Glutamatergic neuron (in vitro differentiated cells): ENCODE measurements around the gene TMED5. TPM values are rescaled to one million over a fixed set of nuclear protein-coding genes. Genes with fewer than 3 reads are reported as not detected.
"Not testable (repeated sequence)": the region's sequence is repeated elsewhere in the genome, so short reads cannot be mapped to it uniquely, and the experiment has no call there.

Experiments
- DNase-seq: peaks from one replicate; pipeline ENCODE4 v3.0.0; 2022
- H3K27ac Mint-ChIP-seq: one replicate; pipeline ENCODE4 v1.8.0; 2020; ENCODE audit warnings: mild to moderate bottlenecking, mixed read lengths, inconsistent platforms; ENCODE audit not compliant: unreplicated experiment
- H3K27me3 Mint-ChIP-seq: one replicate; pipeline ENCODE4 v1.8.0; 2020; ENCODE audit warnings: mild to moderate bottlenecking, moderate library complexity, mixed read lengths, inconsistent platforms; ENCODE audit not compliant: unreplicated experiment
- H3K36me3 Mint-ChIP-seq: one replicate; pipeline ENCODE4 v1.8.0; 2020; ENCODE audit warnings: mild to moderate bottlenecking, mixed read lengths, inconsistent platforms; ENCODE audit not compliant: unreplicated experiment
- H3K4me1 Mint-ChIP-seq: one replicate; pipeline ENCODE4 v1.8.0; 2020; ENCODE audit warnings: mild to moderate bottlenecking, low read depth, mixed read lengths, inconsistent platforms; ENCODE audit not compliant: unreplicated experiment
- H3K4me3 Mint-ChIP-seq: one replicate; pipeline ENCODE4 v1.8.0; 2020; ENCODE audit warnings: mild to moderate bottlenecking, mixed read lengths, inconsistent platforms; ENCODE audit not compliant: unreplicated experiment
- H3K9me3 Mint-ChIP-seq: one replicate; pipeline ENCODE4 v1.8.0; 2020; ENCODE audit warnings: mild to moderate bottlenecking, moderate library complexity, mixed read lengths, inconsistent platforms; ENCODE audit not compliant: unreplicated experiment
- total RNA-seq: library from RNA; stranded (reverse); fragmentation: NEBNext Ultra II Directional; extraction: Animal tissue kit (Norgen Biotek cat#: 25700); gene quantifications from one replicate; pipeline ENCODE4 v1.2.1, GENCODE V29; 2021; ENCODE audit not compliant: unreplicated experiment
- TF ChIP-seq, protein P1 (sequence below): fragments of 200-600 bp; sonication (generic); IDR thresholded peaks from one replicate; pipeline ENCODE4 v1.5.0; 2021; ENCODE audit not compliant: partially characterized antibody, unreplicated experiment

The TMED5 gene
- total RNA-seq, 1 donor from 2014 or later: 24.2 TPM

DNA sequence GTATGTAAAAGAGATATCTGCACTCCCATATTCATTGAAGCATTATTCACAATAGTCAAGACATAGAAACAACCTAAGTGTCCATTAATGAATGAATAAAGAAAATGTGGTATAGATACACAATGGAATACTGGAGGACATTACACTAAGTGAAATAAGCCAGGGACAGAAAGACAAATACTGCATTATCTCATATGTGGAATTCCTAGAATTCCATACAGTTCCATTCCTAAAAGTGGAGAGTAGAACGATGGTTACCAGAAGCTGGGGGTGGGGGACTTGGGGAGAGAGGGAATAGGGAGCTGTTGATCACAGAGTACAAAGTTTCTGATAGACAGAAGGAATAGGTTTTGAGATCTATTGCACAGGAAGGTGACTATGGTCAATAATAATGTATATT, 7.4 kb downstream of the TMED5 start:
- TF ChIP-seq, protein P1, sequence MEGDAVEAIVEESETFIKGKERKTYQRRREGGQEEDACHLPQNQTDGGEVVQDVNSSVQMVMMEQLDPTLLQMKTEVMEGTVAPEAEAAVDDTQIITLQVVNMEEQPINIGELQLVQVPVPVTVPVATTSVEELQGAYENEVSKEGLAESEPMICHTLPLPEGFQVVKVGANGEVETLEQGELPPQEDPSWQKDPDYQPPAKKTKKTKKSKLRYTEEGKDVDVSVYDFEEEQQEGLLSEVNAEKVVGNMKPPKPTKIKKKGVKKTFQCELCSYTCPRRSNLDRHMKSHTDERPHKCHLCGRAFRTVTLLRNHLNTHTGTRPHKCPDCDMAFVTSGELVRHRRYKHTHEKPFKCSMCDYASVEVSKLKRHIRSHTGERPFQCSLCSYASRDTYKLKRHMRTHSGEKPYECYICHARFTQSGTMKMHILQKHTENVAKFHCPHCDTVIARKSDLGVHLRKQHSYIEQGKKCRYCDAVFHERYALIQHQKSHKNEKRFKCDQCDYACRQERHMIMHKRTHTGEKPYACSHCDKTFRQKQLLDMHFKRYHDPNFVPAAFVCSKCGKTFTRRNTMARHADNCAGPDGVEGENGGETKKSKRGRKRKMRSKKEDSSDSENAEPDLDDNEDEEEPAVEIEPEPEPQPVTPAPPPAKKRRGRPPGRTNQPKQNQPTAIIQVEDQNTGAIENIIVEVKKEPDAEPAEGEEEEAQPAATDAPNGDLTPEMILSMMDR: no peak
- peaks cover under 1% of the 10 kb centered on the region for H3K36me3 Mint-ChIP-seq
- H3K9me3 Mint-ChIP-seq: peaks cover 2% of the 10 kb centered on the region
- no peaks in the 10 kb centered on the region for H3K4me1 Mint-ChIP-seq
- no peak overlapping the region for H3K27ac Mint-ChIP-seq
- H3K27me3 Mint-ChIP-seq: no peaks in the 10 kb centered on the region
- no peak overlapping the region for H3K4me3 Mint-ChIP-seq
- no peak for DNase-seq

DNA sequence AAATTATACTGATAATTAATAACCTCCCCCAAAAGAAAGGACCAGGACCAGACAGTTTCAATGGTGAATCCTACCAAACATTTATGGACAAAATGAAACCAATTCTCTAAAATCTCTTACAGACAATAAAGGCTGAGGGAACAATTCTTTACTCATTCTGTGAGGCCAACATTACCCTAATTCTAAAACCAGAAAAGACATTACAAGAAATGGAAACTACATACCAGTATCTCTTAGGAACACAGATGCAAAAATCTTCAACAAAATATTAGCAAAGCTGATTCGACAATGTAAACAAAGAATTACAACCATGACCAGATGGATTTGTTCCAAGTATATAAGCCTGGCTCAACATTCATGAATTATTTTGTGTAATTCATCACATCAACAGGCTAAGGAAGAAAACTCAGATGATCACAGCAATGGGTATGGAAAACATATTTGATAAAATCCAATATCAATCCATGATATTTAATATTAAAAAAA, 8.6 kb downstream of the TMED5 start:
- no peaks in the 10 kb centered on the region for H3K4me1 Mint-ChIP-seq
- H3K9me3 Mint-ChIP-seq: peaks cover 2% of the 10 kb centered on the region
- peaks cover 9% of the 10 kb centered on the region for H3K36me3 Mint-ChIP-seq
- TF ChIP-seq, protein P1: no peak
- H3K27me3 Mint-ChIP-seq: no peaks in the 10 kb centered on the region
- no peak overlapping the region for H3K4me3 Mint-ChIP-seq
- DNase-seq: no peak
- H3K27ac Mint-ChIP-seq: no peak overlapping the region

DNA sequence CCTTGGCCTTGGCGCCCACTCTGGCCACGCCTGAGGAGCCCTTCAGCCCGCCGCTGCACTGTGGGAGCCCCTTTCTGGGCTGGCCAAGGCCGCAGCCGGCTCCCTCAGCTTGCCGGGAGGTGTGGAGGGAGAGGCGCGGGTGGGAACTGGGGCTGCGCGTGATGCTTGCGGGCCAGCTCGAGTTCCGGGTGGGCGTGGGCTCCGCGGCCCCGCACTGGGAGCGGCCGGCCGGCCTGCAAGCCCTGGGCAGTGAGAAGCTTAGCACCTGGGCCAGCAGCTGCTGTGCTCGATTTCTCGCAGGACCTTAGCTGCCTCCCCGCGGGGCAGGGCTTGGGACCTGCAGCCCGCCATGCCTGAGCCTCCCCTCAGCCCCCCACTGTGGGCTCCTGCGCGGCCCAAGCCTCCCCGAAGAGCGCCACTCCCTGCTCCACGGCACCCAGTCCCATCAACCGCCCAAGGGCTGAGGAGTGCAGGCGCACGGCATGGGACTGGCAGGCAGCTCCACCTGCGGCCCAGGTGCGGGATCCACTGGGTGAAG, 10.0 kb downstream of the TMED5 start:
- H3K27me3 Mint-ChIP-seq, H3K9me3 Mint-ChIP-seq, H3K4me1 Mint-ChIP-seq, DNase-seq, H3K27ac Mint-ChIP-seq, H3K4me3 Mint-ChIP-seq: not testable (repeated sequence)
- peaks cover 16% of the 10 kb centered on the region for H3K36me3 Mint-ChIP-seq

DNA sequence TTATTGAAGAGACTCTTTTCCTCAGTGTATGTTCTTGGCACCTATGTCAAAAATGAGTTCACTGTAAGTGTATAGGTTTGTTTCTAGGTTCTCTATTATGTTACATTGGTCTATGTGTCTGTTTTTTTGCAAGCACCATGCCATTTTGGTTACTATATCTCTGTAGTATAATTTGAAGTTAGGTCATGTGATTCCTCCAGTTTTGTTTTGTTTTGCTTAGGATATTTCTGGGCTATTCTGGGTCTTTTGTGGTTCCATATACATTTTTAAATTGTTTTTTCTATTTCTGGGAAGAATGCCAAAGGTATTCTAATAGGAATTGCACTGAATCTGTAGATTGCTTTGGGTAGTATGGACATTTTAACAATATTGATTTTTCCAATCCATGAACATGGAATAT, 13.2 kb downstream of the TMED5 start:
- peaks cover 16% of the 10 kb centered on the region for H3K36me3 Mint-ChIP-seq
- H3K4me1 Mint-ChIP-seq: no peaks in the 10 kb centered on the region
- no peaks in the 10 kb centered on the region for H3K27me3 Mint-ChIP-seq
- DNase-seq: no peak
- TF ChIP-seq, protein P1: no peak
- peaks cover 4% of the 10 kb centered on the region for H3K9me3 Mint-ChIP-seq
- no peak overlapping the region for H3K4me3 Mint-ChIP-seq
- no peak overlapping the region for H3K27ac Mint-ChIP-seq

DNA sequence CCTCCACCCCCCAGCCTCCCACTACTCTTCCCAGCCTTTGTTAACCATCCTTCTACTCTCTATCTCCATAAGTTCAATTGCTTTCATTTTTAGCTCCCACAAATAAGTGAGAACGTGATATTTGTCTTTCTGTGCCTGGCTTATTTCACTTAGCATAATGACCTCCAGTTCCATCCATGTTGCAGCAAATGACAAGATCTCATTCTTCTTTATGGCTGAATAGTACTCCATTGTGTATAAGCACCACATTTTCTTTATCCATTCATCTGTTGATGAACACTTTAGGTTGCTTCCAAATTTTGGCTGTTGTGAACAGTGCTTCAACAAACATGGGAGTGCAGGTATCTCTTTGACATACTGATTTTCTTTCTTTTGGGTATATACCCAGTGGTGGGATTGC, 14.3 kb downstream of the TMED5 start:
- DNase-seq, H3K4me3 Mint-ChIP-seq, H3K4me1 Mint-ChIP-seq, H3K27ac Mint-ChIP-seq, H3K9me3 Mint-ChIP-seq, H3K27me3 Mint-ChIP-seq: not testable (repeated sequence)
- H3K36me3 Mint-ChIP-seq: peaks cover 16% of the 10 kb centered on the region

DNA sequence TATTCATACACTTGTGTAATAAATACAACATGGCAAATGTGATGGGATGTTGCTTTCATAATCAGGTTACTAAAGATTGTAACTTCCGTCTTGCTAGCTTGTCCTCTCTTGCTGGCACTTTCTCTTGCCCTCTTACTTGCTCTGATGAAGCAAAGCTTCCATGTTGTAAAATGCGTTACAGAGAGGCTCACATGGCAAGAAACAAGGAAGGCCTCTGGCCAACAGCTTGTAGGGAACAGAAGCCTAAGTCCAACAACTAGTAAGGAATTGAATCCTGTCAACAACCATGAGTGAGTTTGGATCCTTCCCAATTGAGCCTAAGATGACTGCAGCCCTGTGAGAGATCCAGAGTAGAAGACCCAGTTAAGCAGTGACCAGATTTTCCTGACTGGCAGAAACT, 15.4 kb downstream of the TMED5 start:
- TF ChIP-seq, protein P1: no peak
- Mint-ChIP-seq H3K4me3 (no peak overlapping the region), H3K27me3 (no peaks in the 10 kb centered on the region), H3K4me1 (peaks cover 4% of the 10 kb centered on the region), H3K27ac (no peak overlapping the region), H3K36me3 (peaks cover 16% of the 10 kb centered on the region), H3K9me3 (peaks cover 4% of the 10 kb centered on the region)
- DNase-seq: no peak

DNA sequence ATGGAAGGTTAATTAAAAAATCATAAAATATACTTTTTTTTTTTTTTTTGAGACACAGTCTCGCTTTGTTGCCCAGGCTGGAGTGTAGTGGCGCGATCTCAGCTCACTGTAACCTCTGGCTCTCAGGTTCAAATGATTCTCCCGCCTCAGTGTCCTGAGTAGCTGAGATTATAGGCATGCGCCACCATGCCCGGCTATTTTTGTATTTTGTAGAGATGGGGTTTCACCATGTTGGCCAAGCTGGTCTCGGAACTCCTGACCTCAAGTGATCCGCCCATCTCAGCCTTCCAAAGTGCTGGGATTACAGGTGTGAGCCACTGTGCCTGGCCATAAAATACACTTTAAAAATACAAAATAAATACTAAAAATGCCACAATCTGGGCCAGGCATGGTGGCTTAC, 16.9 kb downstream of the TMED5 start:
- H3K9me3 Mint-ChIP-seq, H3K27me3 Mint-ChIP-seq: not testable (repeated sequence)

More for the DNA sequence above, 16.9 kb downstream of the TMED5 start:
- not testable (repeated sequence) for H3K27ac Mint-ChIP-seq, DNase-seq, H3K4me3 Mint-ChIP-seq, H3K4me1 Mint-ChIP-seq
- H3K36me3 Mint-ChIP-seq: peaks cover 16% of the 10 kb centered on the region
